K562 (cell line): Measurements from ENCODE around the gene SIGLEC6. TPM values are rescaled to one million over a fixed set of nuclear protein-coding genes. Genes with fewer than 3 reads are reported as not detected.
A peak's percentile ranks its signal among the peaks of the same experiment; 100 is the strongest.

Experiments used
- CREB3 ChIP-seq: fragments of 450-650 bp; conservative IDR thresholded peaks from 2 replicates; pipeline ENCODE4 v1.6.1; 2016; ENCODE audit warnings: missing genetic modification characterization, low read depth, mild to moderate bottlenecking, missing compliant biosample characterization, moderate library complexity
- EGR1 ChIP-seq: fragments of 450-650 bp; conservative IDR thresholded peaks from 2 replicates; pipeline ENCODE4 v1.6.1; 2017; ENCODE audit warnings: mild to moderate bottlenecking
- KLF16 ChIP-seq: IDR thresholded peaks from 2 replicates; pipeline ENCODE4 v1.6.1; 2016; ENCODE audit warnings: antibody characterized with exemption
- MCM7 ChIP-seq, 2 experiments: fragments of 450-650 bp; IDR thresholded peaks; 2 replicates each; pipeline ENCODE4 v1.6.1; 2016 to 2018
- PBX2 ChIP-seq, 2 experiments: IDR thresholded peaks in 1 of 2; conservative IDR thresholded peaks in 1 of 2; 2 replicates each; pipeline ENCODE4 v1.6.1; 2016; ENCODE audit warnings: low read depth in 2 of 2, mild to moderate bottlenecking in 1 of 2, missing compliant biosample characterization in 1 of 2, missing genetic modification characterization in 1 of 2, moderate library complexity in 1 of 2
- REST ChIP-seq, 2 experiments: fragments of 450-650 bp; formaldehyde crosslinking in 1 of 2; IDR thresholded peaks; 2 replicates each; pipeline versions ENCODE4 v1.4.0 to v1.6.1; 2014 to 2020; ENCODE audit warnings: mild to moderate bottlenecking in 2 of 2, borderline replicate concordance in 1 of 2, low read depth in 1 of 2
- RHOXF2B ChIP-seq: fragments of 250-450 bp; sonication (Bioruptor Pico); conservative IDR thresholded peaks from 2 replicates; pipeline ENCODE4 v1.5.1; 2021
- STAT5B ChIP-seq: fragments of 250-450 bp; sonication (Bioruptor Pico); IDR thresholded peaks from 2 replicates; pipeline ENCODE4 v1.8.0; 2021; ENCODE audit warnings: mild to moderate bottlenecking, inconsistent platforms
- ZMIZ1 ChIP-seq, 2 experiments: fragments of 150-350 bp in 1 of 2; IDR thresholded peaks; 2 replicates each; pipeline ENCODE4 v1.6.1; 2012 to 2016; ENCODE audit warnings: low read depth in 2 of 2, low read length in 2 of 2, mild to moderate bottlenecking in 1 of 2, moderate library complexity in 1 of 2
- ZNF445 ChIP-seq: fragments of 250-450 bp; sonication (Bioruptor Pico); IDR thresholded peaks from 2 replicates; pipeline ENCODE4 v1.4.0; 2020; ENCODE audit warnings: low read depth, mild to moderate bottlenecking, moderate library complexity
- polyA plus RNA-seq, 8 experiments: library from polyadenylated mRNA; depleted of rRNA in 4 of 8; stranded (reverse) in 5 of 8; unstranded in 3 of 8; fragments of >200 nt; fragmentation: Nextera tagmentation in 2 of 8; fragmentation: Illumina TruSeq in 1 of 8; extraction: Ambion mirVana in 2 of 8; extraction: Trizol in 1 of 8; gene quantifications; 2 replicates each; pipeline versions ENCODE4 v1.2.1 to v1.2.3, GENCODE V29; 2011 to 2014; ENCODE audit warnings: inconsistent platforms in 1 of 8, missing spikeins in 1 of 8
- total RNA-seq, 7 experiments: library from RNA; depleted of rRNA in 6 of 7; stranded (reverse); fragments of >200 nt in 6 of 7; fragmentation: Illumina TruSeq in 2 of 7; extraction: Trizol in 2 of 7; gene quantifications; 2 replicates each; pipeline versions ENCODE4 v1.2.1 to v1.2.3, GENCODE V29; 2011 to 2021; ENCODE audit warnings: low replicate concordance in 1 of 7

Gene SIGLEC6
- total and polyA plus RNA-seq, 9 of the 15 experiments (the other 6 are each of a cell fraction or from before 2014, with no cell fraction given), result 0.03 to 17.5 (median 0.71) TPM

GRCh38 chr19:51549533-51550324, 18.3 kb upstream of the SIGLEC6 start (continued):
- TF ChIP-seq REST (IDR thresholded peaks at IDR 0.05; ENCODE audit: borderline replicate concordance) (peak; percentile 13; the same call in 1 of the 2 replicates), REST (CRISPR knock-in tag; IDR thresholded peaks at IDR 0.05; ENCODE audit: low read depth) (no peak), ZMIZ1 (IDR thresholded peaks at IDR 0.05; ENCODE audit: low read depth in 2 of 2, low read length in 2 of 2) (no peak), RHOXF2B (CRISPR knock-in tag) (no peak), EGR1 (no peak), CREB3 (tag) (peak; percentile 81), KLF16 (no peak), MCM7 (IDR thresholded peaks at IDR 0.05) (no peak), ZNF445 (CRISPR knock-in tag) (0 out of 2 replicates have a peak, but pooled peaks have one; percentile 14), STAT5B (CRISPR knock-in tag) (no peak), PBX2 (CRISPR knock-in tag; IDR thresholded peaks at IDR 0.05; ENCODE audit: low read depth) (no peak), PBX2 (tag; conservative IDR thresholded peaks at IDR 0.05; ENCODE audit: low read depth) (peak; percentile 62; the same call in 1 of the 2 replicates)
